ENCODE data around the gene DCN.

DNA sequence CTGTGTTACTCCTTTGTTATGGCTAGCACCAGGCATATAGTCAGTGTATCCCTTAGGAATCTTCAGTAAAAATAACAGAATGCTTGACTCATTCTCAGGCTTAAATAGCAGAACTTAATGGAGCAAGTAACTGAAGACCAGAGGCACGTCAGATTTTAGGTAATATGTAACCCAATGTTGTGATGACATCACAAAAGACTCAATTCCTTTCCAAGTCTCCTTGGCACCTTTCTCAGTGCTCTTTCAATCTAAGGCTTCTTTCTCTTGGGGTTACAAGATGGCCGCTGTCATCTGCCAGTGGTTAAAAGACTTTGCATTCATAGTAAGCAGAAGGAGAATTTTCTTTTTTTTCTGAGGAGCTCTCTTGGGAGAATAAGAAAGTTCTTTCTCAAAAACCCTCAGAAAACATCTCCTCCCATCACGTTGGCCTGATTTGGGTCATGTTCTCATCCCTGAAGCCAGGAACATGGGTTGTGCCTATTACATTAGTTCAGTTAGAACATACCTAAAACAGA, 33.4 kb upstream of the DCN start:
- TF ChIP-seq, protein P1, sequence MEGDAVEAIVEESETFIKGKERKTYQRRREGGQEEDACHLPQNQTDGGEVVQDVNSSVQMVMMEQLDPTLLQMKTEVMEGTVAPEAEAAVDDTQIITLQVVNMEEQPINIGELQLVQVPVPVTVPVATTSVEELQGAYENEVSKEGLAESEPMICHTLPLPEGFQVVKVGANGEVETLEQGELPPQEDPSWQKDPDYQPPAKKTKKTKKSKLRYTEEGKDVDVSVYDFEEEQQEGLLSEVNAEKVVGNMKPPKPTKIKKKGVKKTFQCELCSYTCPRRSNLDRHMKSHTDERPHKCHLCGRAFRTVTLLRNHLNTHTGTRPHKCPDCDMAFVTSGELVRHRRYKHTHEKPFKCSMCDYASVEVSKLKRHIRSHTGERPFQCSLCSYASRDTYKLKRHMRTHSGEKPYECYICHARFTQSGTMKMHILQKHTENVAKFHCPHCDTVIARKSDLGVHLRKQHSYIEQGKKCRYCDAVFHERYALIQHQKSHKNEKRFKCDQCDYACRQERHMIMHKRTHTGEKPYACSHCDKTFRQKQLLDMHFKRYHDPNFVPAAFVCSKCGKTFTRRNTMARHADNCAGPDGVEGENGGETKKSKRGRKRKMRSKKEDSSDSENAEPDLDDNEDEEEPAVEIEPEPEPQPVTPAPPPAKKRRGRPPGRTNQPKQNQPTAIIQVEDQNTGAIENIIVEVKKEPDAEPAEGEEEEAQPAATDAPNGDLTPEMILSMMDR (IDR thresholded peaks at IDR 0.05): no peak
- no peak for TF ChIP-seq POLR2A (IDR thresholded peaks at IDR 0.05)
